DND-41 (cell line): ENCODE data around the gene CARMIL1.

Experiments used
- EZH2 ChIP-seq: IDR thresholded peaks from 3 replicates; pipeline ENCODE4 v1.6.1; 2012; ENCODE audit warnings: borderline replicate concordance, low read depth, mild to moderate bottlenecking, moderate library complexity, low read length, inconsistent platforms; ENCODE audit not compliant: severe bottlenecking
- TF ChIP-seq, protein P1 (sequence below): IDR thresholded peaks from 2 replicates; pipeline ENCODE4 v1.5.1; 2012; ENCODE audit warnings: borderline replicate concordance, low read length, moderate library complexity, mild to moderate bottlenecking; ENCODE audit not compliant: poor library complexity, severe bottlenecking; ENCODE audit errors: extremely low read depth

GRCh38 chr6:25415701-25416100, 136.5 kb downstream of the CARMIL1 start:
- TF ChIP-seq, protein P1, sequence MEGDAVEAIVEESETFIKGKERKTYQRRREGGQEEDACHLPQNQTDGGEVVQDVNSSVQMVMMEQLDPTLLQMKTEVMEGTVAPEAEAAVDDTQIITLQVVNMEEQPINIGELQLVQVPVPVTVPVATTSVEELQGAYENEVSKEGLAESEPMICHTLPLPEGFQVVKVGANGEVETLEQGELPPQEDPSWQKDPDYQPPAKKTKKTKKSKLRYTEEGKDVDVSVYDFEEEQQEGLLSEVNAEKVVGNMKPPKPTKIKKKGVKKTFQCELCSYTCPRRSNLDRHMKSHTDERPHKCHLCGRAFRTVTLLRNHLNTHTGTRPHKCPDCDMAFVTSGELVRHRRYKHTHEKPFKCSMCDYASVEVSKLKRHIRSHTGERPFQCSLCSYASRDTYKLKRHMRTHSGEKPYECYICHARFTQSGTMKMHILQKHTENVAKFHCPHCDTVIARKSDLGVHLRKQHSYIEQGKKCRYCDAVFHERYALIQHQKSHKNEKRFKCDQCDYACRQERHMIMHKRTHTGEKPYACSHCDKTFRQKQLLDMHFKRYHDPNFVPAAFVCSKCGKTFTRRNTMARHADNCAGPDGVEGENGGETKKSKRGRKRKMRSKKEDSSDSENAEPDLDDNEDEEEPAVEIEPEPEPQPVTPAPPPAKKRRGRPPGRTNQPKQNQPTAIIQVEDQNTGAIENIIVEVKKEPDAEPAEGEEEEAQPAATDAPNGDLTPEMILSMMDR: no peak
- TF ChIP-seq EZH2: no peak
